ENCODE results near the gene ACTA2.

DNA sequence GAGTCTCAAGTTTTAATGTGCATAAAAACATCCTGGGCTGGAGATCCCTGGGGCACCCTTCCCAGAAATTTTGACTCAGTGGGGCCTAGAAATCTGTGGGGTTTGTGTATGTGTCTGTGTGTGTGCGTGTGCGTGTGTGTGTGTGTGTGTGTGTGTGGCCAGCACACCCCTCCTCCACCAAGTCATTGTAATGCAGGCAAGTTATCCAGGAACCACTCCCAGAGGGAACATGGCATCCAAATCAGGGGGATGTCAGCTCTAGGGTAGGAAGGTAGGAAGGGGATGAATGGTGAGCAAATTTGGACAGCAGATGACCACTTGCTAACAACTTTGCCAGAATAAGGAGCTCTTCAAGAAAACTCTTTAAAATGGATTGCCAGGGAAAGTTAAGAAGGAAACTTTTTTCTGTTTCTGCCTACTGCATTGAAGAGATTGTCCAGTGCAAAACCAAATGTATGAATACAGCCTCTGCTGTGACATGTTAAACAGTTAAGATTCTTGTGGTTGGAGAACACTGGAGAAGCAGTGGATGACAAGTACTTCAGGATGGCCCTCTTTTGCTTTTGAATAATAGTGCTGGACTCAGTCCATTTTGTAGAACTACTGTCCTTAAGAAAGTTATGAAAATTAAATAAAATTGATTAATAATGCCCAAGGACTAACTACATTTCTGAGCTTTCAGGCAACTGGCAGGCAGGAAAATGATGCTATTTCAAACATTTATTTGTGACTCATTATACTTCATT is 60.2 kb downstream of the ACTA2 start:
- TF ChIP-seq, protein P1, sequence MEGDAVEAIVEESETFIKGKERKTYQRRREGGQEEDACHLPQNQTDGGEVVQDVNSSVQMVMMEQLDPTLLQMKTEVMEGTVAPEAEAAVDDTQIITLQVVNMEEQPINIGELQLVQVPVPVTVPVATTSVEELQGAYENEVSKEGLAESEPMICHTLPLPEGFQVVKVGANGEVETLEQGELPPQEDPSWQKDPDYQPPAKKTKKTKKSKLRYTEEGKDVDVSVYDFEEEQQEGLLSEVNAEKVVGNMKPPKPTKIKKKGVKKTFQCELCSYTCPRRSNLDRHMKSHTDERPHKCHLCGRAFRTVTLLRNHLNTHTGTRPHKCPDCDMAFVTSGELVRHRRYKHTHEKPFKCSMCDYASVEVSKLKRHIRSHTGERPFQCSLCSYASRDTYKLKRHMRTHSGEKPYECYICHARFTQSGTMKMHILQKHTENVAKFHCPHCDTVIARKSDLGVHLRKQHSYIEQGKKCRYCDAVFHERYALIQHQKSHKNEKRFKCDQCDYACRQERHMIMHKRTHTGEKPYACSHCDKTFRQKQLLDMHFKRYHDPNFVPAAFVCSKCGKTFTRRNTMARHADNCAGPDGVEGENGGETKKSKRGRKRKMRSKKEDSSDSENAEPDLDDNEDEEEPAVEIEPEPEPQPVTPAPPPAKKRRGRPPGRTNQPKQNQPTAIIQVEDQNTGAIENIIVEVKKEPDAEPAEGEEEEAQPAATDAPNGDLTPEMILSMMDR (IDR thresholded peaks at IDR 0.05; ENCODE audit: insufficient read depth, low read length, poor library complexity, severe bottlenecking): no peak
- no peak for TF ChIP-seq EZH2phosphoT487 (conservative IDR thresholded peaks at IDR 0.05; ENCODE audit: low read length)
